H9 (cell line): ENCODE measurements around the gene SMIM32. TPM values are rescaled to one million over a fixed set of nuclear protein-coding genes. Genes with fewer than 3 reads are reported as not detected.

Experiments
- DNase-seq: peaks from one replicate; pipeline ENCODE4 v3.0.0-alpha.2; 2017
- H2AFZ ChIP-seq: one replicate; pipeline ENCODE4 v1.6.1; 2013; ENCODE audit warnings: mild to moderate bottlenecking, low read length, control low read depth, moderate library complexity
- H2AK5ac ChIP-seq: 2 replicates; pipeline ENCODE4 v1.6.1; 2013; ENCODE audit warnings: low read length, control low read depth, mixed read lengths; ENCODE audit not compliant: insufficient read length
- H2BK120ac ChIP-seq: one replicate; pipeline ENCODE4 v1.6.1; 2013; ENCODE audit warnings: low read depth, mild to moderate bottlenecking, low read length, control low read depth, inconsistent platforms; ENCODE audit not compliant: poor library complexity, severe bottlenecking
- H2BK12ac ChIP-seq: 2 replicates; pipeline ENCODE4 v1.6.1; 2013; ENCODE audit warnings: low read length, control low read depth, mixed read lengths, low read depth; ENCODE audit not compliant: insufficient read length
- H2BK15ac ChIP-seq: 2 replicates; pipeline ENCODE4 v1.6.1; 2013; ENCODE audit warnings: low read depth, low read length, control low read depth
- H2BK20ac ChIP-seq: one replicate; pipeline ENCODE4 v1.6.1; 2013; ENCODE audit warnings: low read depth, mild to moderate bottlenecking, low read length, control low read depth, inconsistent platforms; ENCODE audit not compliant: poor library complexity, severe bottlenecking
- H2BK5ac ChIP-seq: 2 replicates; pipeline ENCODE4 v1.6.1; 2013; ENCODE audit warnings: low read length, control low read depth, mixed read lengths; ENCODE audit not compliant: insufficient read length
- H3K14ac ChIP-seq: 2 replicates; pipeline ENCODE4 v1.6.1; 2013; ENCODE audit warnings: low read length, control low read depth; ENCODE audit not compliant: insufficient read depth
- H3K18ac ChIP-seq: 2 replicates; pipeline ENCODE4 v1.6.1; 2013; ENCODE audit warnings: low read depth, mild to moderate bottlenecking, mixed read lengths, low read length, control low read depth; ENCODE audit not compliant: insufficient read length
- H3K23ac ChIP-seq: 2 replicates; pipeline ENCODE4 v1.6.1; 2013; ENCODE audit warnings: low read length, control low read depth, mixed read lengths, low read depth; ENCODE audit not compliant: insufficient read length
- H3K23me2 ChIP-seq: 2 replicates; pipeline ENCODE4 v1.6.1; 2013; ENCODE audit warnings: low read depth, mild to moderate bottlenecking, mixed read lengths, low read length, control low read depth; ENCODE audit not compliant: insufficient read length, poor library complexity, severe bottlenecking
- H3K27ac ChIP-seq: 2 replicates; pipeline ENCODE4 v1.5.1; 2013; ENCODE audit warnings: low read length, control low read depth, mixed read lengths, low read depth; ENCODE audit not compliant: insufficient read length
- H3K27me3 ChIP-seq: 2 replicates; pipeline ENCODE4 v1.6.1; 2013; ENCODE audit warnings: low read length, control low read depth, inconsistent platforms; ENCODE audit not compliant: insufficient read depth
- H3K4ac ChIP-seq: 2 replicates; pipeline ENCODE4 v1.6.1; 2013; ENCODE audit warnings: low read depth, mild to moderate bottlenecking, control low read depth, inconsistent platforms, low read length, moderate library complexity
- H3K4me1 ChIP-seq: 2 replicates; pipeline ENCODE4 v1.6.1; 2013; ENCODE audit warnings: low read length, control low read depth, inconsistent platforms; ENCODE audit not compliant: insufficient read depth
- H3K4me2 ChIP-seq: 2 replicates; pipeline ENCODE4 v1.6.1; 2013; ENCODE audit warnings: low read length, control low read depth, mixed read lengths; ENCODE audit not compliant: insufficient read length, insufficient read depth
- H3K56ac ChIP-seq: 2 replicates; pipeline ENCODE4 v1.6.1; 2013; ENCODE audit warnings: low read depth, mild to moderate bottlenecking, mixed read lengths, low read length, control low read depth; ENCODE audit not compliant: insufficient read length
- H3K79me1 ChIP-seq: 2 replicates; pipeline ENCODE4 v1.6.1; 2013; ENCODE audit warnings: low read depth, mild to moderate bottlenecking, moderate library complexity, low read length, control low read depth, inconsistent platforms; ENCODE audit not compliant: insufficient read depth, poor library complexity, severe bottlenecking
- H3K79me2 ChIP-seq: 2 replicates; pipeline ENCODE4 v1.6.1; 2013; ENCODE audit warnings: low read length, control low read depth, inconsistent platforms; ENCODE audit not compliant: insufficient read depth
- H3K9ac ChIP-seq: 2 replicates; pipeline ENCODE4 v1.6.1; 2013; ENCODE audit warnings: low read length, control low read depth, mixed read lengths; ENCODE audit not compliant: insufficient read length; ENCODE audit errors: extremely low read depth
- H3K9me3 ChIP-seq: one replicate; pipeline ENCODE4 v1.6.1; 2013; ENCODE audit warnings: low read depth, low read length, inconsistent platforms; ENCODE audit not compliant: control insufficient read depth
- H3T11ph ChIP-seq: one replicate; pipeline ENCODE4 v1.6.1; 2013; ENCODE audit warnings: mild to moderate bottlenecking, low read length, control low read depth, inconsistent platforms
- H4K20me1 ChIP-seq: one replicate; pipeline ENCODE4 v1.6.1; 2013; ENCODE audit not compliant: control insufficient read depth, insufficient read length, insufficient read depth
- H4K5ac ChIP-seq: 2 replicates; pipeline ENCODE4 v1.6.1; 2013; ENCODE audit warnings: low read depth, mild to moderate bottlenecking, mixed read lengths, low read length, control low read depth; ENCODE audit not compliant: insufficient read length
- H4K8ac ChIP-seq: replicated peaks from 2 replicates; pipeline ENCODE4 v1.6.1; 2013; ENCODE audit warnings: low read length, control low read depth, mixed read lengths, low read depth; ENCODE audit not compliant: insufficient read length
- H4K91ac ChIP-seq: 2 replicates; pipeline ENCODE4 v1.6.1; 2013; ENCODE audit warnings: low read depth, mild to moderate bottlenecking, moderate library complexity, mixed read lengths, low read length, control low read depth; ENCODE audit not compliant: insufficient read length
- H3K27ac Mint-ChIP-seq, 3 experiments: 2 replicates in 2 of 3; 3 replicates in 1 of 3; pipeline ENCODE4 v1.8.0; 2020 to 2021; ENCODE audit warnings: mixed read lengths in 3 of 3, mild to moderate bottlenecking in 1 of 3, moderate library complexity in 1 of 3
- H3K27me3 Mint-ChIP-seq: 2 replicates; pipeline ENCODE4 v1.8.0; 2021; ENCODE audit warnings: low read depth, mild to moderate bottlenecking, moderate library complexity, mixed read lengths
- H3K36me3 Mint-ChIP-seq, 3 experiments: 2 replicates in 2 of 3; 3 replicates in 1 of 3; pipeline ENCODE4 v1.8.0; 2020 to 2021; ENCODE audit warnings: low read depth in 3 of 3, mixed read lengths in 3 of 3; ENCODE audit not compliant: insufficient read depth in 1 of 3
- H3K4me1 Mint-ChIP-seq, 2 experiments: 2 replicates each; pipeline ENCODE4 v1.8.0; 2020; ENCODE audit warnings: mixed read lengths in 2 of 2
- H3K4me3 Mint-ChIP-seq, 2 experiments: 2 replicates in 1 of 2; 3 replicates in 1 of 2; pipeline ENCODE4 v1.8.0; 2020 to 2021; ENCODE audit warnings: mild to moderate bottlenecking in 2 of 2, mixed read lengths in 2 of 2, moderate library complexity in 1 of 2
- H3K9me3 Mint-ChIP-seq, 2 experiments: 2 replicates in 1 of 2; 3 replicates in 1 of 2; pipeline ENCODE4 v1.8.0; 2020; ENCODE audit warnings: mild to moderate bottlenecking in 2 of 2, mixed read lengths in 2 of 2, moderate library complexity in 1 of 2
- WGBS: extraction: QIAGEN DNeasy Blood & Tissue Kit; methylation state at CpG from one replicate; pipeline ENCODE4 v1.1.7; 2013; ENCODE audit warnings: missing lambda C conversion rate, low lambda C conversion rate, mixed read lengths; ENCODE audit not compliant: insufficient read length; ENCODE audit errors: extremely low coverage; 5-methylcytosine and 5-hydroxymethylcytosine counted together
- total RNA-seq: library from RNA; stranded (reverse); gene quantifications from 2 replicates; pipeline ENCODE4 v1.2.1, GENCODE V29; 2021
- TF ChIP-seq, protein P1 (sequence below): fragments of 200-600 bp; sonication (generic); conservative IDR thresholded peaks from 3 replicates; pipeline ENCODE4 v1.8.0; 2021; ENCODE audit warnings: antibody characterized with exemption, mild to moderate bottlenecking

The SMIM32 gene
- total RNA-seq, 1 experiment from 2014 or later = not detected

- DNase-seq = no peak
- TF ChIP-seq, protein P1, sequence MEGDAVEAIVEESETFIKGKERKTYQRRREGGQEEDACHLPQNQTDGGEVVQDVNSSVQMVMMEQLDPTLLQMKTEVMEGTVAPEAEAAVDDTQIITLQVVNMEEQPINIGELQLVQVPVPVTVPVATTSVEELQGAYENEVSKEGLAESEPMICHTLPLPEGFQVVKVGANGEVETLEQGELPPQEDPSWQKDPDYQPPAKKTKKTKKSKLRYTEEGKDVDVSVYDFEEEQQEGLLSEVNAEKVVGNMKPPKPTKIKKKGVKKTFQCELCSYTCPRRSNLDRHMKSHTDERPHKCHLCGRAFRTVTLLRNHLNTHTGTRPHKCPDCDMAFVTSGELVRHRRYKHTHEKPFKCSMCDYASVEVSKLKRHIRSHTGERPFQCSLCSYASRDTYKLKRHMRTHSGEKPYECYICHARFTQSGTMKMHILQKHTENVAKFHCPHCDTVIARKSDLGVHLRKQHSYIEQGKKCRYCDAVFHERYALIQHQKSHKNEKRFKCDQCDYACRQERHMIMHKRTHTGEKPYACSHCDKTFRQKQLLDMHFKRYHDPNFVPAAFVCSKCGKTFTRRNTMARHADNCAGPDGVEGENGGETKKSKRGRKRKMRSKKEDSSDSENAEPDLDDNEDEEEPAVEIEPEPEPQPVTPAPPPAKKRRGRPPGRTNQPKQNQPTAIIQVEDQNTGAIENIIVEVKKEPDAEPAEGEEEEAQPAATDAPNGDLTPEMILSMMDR = no peak
- peaks cover 6% of the 10 kb centered on the region for H3K27me3 Mint-ChIP-seq
Measured at GRCh38 chr5:136232316-136232715, 39.4 kb upstream of the SMIM32 start.

More at GRCh38 chr5:136232316-136232715, 39.4 kb upstream of the SMIM32 start:
- no peak overlapping the region for H3K4ac ChIP-seq
- H2BK12ac ChIP-seq = no peak overlapping the region
- H3K27ac ChIP-seq = no peak overlapping the region
- no peak overlapping the region for H4K5ac ChIP-seq
- WGBS = no CpG with 5 or more reads among the region's 6 CpGs
- no peak overlapping the region for H3K4me2 ChIP-seq
- no peaks in the 10 kb centered on the region for H3K9me3 ChIP-seq
- peaks cover 50 to 51% of the 10 kb centered on the region in 2 experiments for H3K4me1 Mint-ChIP-seq
- H3K4me1 ChIP-seq = no peaks in the 10 kb centered on the region; the same call in 1 of the 2 replicates
- no peak overlapping the region for H4K8ac ChIP-seq
- H2BK120ac ChIP-seq = no peak overlapping the region
- no peak overlapping the region for H2BK15ac ChIP-seq
- H3K27me3 ChIP-seq = no peaks in the 10 kb centered on the region
- H2AK5ac ChIP-seq = no peak overlapping the region
- H3K9me3 Mint-ChIP-seq = no peaks in the 10 kb centered on the region; a peak in 1 of 5 replicates
- no peak overlapping the region for H2AFZ ChIP-seq
- no peak overlapping the region for H3T11ph ChIP-seq
- H3K4me3 Mint-ChIP-seq = no peak overlapping the region
- no peak overlapping the region for H3K9ac ChIP-seq
- H3K27ac Mint-ChIP-seq = no peak overlapping the region
- H4K91ac ChIP-seq = no peak overlapping the region
- H3K79me2 ChIP-seq = no peaks in the 10 kb centered on the region
- no peak overlapping the region for H3K18ac ChIP-seq
- H3K14ac ChIP-seq = no peak overlapping the region
- no peak overlapping the region for H2BK5ac ChIP-seq
- H3K36me3 Mint-ChIP-seq = no peaks in the 10 kb centered on the region
- no peaks in the 10 kb centered on the region for H3K23me2 ChIP-seq
- no peak overlapping the region for H3K56ac ChIP-seq
- no peak overlapping the region for H2BK20ac ChIP-seq
- no peaks in the 10 kb centered on the region for H4K20me1 ChIP-seq
- no peaks in the 10 kb centered on the region for H3K79me1 ChIP-seq
- H3K23ac ChIP-seq = no peak overlapping the region
